Effector memory CD4-positive, alpha-beta T cell (primary cell): ENCODE measurements around the gene SEL1L3.
"Not testable (repeated sequence)": the region's sequence is repeated elsewhere in the genome, so short reads cannot be mapped to it uniquely, and the experiment has no call there.

ENCODE experiments used
- DNase-seq, 3 donors: peaks; one replicate each; pipeline ENCODE4 v3.0.0-alpha.2; 2020
- H3K27ac ChIP-seq: 2 replicates; pipeline ENCODE4 v1.7.0; 2013; ENCODE audit warnings: mild to moderate bottlenecking, low read length, moderate library complexity; ENCODE audit not compliant: insufficient read depth, poor library complexity, severe bottlenecking
- H3K27me3 ChIP-seq: replicated peaks from 2 replicates; pipeline ENCODE4 v1.7.0; 2013; ENCODE audit warnings: mild to moderate bottlenecking, low read length; ENCODE audit not compliant: insufficient read depth, control insufficient read depth, poor library complexity, severe bottlenecking
- H3K36me3 ChIP-seq: 2 replicates; pipeline ENCODE4 v1.7.0; 2013; ENCODE audit warnings: mild to moderate bottlenecking, low read length, moderate library complexity; ENCODE audit not compliant: control insufficient read depth, insufficient read depth
- H3K4me1 ChIP-seq: 2 replicates; pipeline ENCODE4 v1.7.0; 2013; ENCODE audit warnings: low read length, mild to moderate bottlenecking; ENCODE audit not compliant: control insufficient read depth, insufficient read depth, poor library complexity, severe bottlenecking
- H3K4me3 ChIP-seq: 2 replicates; pipeline ENCODE4 v1.7.0; 2013; ENCODE audit warnings: low read length, low read depth, mild to moderate bottlenecking; ENCODE audit not compliant: insufficient read depth, poor library complexity, severe bottlenecking
- H3K9me3 ChIP-seq: 2 replicates; pipeline ENCODE4 v1.7.0; 2013; ENCODE audit warnings: mild to moderate bottlenecking, low read length, moderate library complexity; ENCODE audit not compliant: control insufficient read depth

Gene SEL1L3

DNA sequence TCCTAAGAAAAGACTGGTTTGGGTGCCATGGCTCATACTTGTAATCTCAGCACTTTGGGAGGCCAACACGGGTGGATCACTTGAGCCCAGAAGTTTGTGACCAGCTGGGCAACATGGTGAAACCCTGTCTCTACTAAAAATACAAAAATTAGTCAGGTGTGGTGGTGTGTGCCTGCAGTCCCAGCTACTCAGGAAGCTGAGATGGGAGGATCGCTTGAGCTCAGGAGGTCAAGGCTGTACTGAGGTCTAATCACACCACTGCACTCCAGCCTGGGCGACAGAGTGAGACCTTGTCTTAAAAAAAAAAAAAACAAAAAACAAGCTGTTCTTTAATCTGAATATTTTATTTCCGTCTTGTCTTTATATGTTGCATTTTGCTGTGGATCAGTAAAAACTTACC, 3.6 kb upstream of the SEL1L3 start:
- H3K4me3 ChIP-seq, H3K9me3 ChIP-seq, H3K27me3 ChIP-seq, H3K36me3 ChIP-seq, H3K4me1 ChIP-seq, H3K27ac ChIP-seq, DNase-seq: not testable (repeated sequence)

DNA sequence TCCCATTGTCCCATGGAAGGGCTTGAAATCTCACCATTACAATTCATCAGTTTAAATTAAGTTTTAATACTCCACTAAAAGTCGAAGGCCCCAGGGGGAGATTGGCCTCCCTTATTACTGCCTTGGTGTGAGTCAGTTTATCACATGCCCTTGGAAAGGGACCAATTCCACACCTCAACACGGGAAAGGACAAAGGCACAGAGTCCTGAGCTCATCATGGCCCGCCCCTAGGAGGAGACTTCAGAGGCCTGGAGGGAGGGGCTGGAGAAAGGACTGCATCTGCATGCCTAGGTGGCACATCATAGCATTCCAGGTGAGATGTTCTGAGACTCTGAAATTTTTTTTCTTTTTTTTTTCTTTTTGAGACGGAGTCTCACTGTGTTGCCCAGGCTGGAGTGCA, 2.8 kb upstream of the SEL1L3 start:
- H3K4me1 ChIP-seq, result peaks cover 9% of the 10 kb centered on the region
- H3K27ac ChIP-seq, result no peak overlapping the region

DNA sequence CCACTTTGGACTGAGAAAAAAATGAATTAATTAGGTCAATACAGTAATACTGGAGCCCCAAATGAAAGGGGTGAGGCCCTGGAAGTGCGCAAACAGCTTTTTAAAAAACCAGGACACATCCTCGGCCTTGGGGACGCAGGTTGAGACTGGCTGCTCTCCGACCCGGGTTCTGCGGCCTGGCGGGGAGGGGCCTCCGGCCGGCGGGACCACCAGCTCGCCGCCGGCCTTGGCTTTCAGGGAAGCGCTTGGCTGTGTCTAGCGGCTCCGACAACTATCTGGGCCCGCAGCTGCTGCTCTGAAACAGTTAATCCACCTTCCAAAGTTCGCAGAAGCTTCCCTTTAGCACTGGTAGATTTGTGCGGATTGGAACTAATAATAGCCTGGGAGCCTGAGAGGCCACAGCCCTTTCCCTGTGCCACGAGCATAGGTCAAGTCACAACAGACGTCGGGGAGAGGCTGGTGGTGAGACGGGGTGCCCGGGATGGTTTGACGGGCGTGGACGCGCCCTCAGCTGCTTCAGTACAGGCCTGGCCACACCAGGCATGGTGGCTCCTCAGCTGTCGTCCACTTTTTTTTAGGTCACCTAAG, 1.1 kb upstream of the SEL1L3 start:
- Histone ChIP-seq H3K27ac (no peak overlapping the region), H3K4me3 (peak overlapping the region; percentile 71), H3K27me3 (no peaks in the 10 kb centered on the region), H3K4me1 (peaks cover 25% of the 10 kb centered on the region), H3K36me3 (no peaks in the 10 kb centered on the region), H3K9me3 (no peaks in the 10 kb centered on the region)
- no peak for DNase-seq

More for the DNA sequence above, 2.8 kb upstream of the SEL1L3 start:
- DNase-seq, result no peak
- H3K9me3 ChIP-seq, result no peaks in the 10 kb centered on the region
- no peaks in the 10 kb centered on the region for H3K36me3 ChIP-seq
- no peaks in the 10 kb centered on the region for H3K27me3 ChIP-seq
- H3K4me3 ChIP-seq, result no peak overlapping the region

DNA sequence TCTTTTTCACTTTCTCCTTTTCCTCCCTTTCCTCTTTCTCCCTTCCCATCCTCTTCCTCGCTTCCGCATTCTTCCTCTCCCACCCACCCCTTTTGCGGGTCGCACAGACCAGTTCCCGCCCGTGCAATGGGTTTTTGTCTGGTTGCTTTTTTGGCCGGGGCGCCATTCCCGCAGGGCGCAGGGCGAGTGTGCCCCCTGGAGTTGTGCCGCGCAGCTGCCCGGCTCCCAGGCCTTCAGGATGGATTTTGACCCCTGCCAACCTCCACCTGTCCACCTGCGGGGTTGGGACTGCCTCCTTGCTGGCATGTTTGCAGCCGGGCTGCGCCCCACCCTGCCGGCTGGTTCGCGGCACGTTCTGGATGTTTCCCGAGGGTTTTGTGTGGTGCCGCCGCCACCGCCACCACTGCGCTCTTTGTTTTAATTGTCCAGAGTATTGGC, 578 bp upstream of the SEL1L3 start:
- Histone ChIP-seq H3K36me3 (no peaks in the 10 kb centered on the region), H3K9me3 (no peaks in the 10 kb centered on the region), H3K4me1 (peaks cover 28% of the 10 kb centered on the region), H3K27me3 (no peaks in the 10 kb centered on the region), H3K4me3 (peak overlapping the region; percentile 71), H3K27ac (no peak overlapping the region)
- DNase-seq, result no peak

DNA sequence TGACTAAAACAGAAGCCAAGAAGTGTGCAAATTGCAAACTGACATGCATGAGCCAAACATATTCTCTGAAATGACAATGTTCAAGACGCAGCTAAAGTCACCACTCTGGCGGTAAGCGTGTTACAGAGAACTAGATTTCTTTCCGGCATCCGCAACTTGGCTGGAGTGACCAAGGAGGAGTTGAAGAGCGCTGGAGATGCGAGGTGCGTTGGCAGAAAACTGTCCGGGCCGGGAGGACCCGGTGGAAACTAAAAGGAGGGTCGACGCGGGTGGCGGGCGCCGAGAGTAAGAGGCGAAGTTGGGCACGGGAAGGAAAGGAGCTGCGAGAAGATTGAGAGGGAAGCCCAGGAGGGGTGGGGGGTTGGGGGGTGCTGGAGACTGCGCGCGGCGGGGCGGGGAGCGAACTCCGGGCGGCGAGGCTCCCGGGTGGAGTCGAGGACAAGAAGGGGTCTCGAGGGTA, 807 bp downstream of the SEL1L3 start:
- no peaks in the 10 kb centered on the region for H3K9me3 ChIP-seq
- H3K36me3 ChIP-seq, result no peaks in the 10 kb centered on the region
- H3K4me3 ChIP-seq, result peak overlapping the region; percentile 84
- no peak for DNase-seq
- peak overlapping the region; percentile 79 for H3K27ac ChIP-seq
- no peaks in the 10 kb centered on the region for H3K27me3 ChIP-seq
- H3K4me1 ChIP-seq, result peaks cover 31% of the 10 kb centered on the region

DNA sequence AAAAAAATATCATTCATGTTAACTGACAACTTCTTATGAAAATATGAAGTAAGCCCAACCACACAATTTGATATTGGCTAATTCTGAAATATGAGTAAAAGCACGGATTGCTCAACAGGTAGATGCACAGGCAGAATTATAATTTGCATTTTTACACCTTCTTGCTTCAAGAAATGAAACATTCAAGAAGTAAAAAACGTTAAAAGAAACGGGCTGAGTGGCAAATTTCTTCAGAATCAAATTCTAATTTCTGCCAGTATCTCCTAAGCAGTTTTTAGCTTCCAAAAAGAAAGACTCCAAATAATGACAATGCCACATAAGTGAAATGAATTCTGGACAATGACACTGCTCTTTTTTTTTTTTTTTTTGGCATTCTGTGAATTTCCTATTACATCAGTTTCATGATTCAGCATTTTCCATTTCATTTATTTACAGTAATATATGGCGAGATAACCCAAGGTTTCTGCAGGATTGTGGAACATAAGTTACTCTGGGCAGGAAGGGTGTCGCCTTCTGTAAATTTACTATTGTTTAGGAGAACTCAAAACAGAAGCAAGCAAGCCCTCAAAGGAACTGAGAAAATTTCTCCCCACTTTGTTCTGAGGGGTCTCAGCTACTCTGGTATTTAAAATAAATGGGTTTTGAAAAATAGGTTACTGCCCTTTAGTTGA, 1.4 kb downstream of the SEL1L3 start:
- peak overlapping the region; percentile 79 for H3K27ac ChIP-seq
- DNase-seq, result no peak
- peaks cover 33% of the 10 kb centered on the region for H3K4me1 ChIP-seq
- peak overlapping the region; percentile 84 for H3K4me3 ChIP-seq
- H3K27me3 ChIP-seq, result no peaks in the 10 kb centered on the region
- no peaks in the 10 kb centered on the region for H3K9me3 ChIP-seq
- H3K36me3 ChIP-seq, result no peaks in the 10 kb centered on the region

DNA sequence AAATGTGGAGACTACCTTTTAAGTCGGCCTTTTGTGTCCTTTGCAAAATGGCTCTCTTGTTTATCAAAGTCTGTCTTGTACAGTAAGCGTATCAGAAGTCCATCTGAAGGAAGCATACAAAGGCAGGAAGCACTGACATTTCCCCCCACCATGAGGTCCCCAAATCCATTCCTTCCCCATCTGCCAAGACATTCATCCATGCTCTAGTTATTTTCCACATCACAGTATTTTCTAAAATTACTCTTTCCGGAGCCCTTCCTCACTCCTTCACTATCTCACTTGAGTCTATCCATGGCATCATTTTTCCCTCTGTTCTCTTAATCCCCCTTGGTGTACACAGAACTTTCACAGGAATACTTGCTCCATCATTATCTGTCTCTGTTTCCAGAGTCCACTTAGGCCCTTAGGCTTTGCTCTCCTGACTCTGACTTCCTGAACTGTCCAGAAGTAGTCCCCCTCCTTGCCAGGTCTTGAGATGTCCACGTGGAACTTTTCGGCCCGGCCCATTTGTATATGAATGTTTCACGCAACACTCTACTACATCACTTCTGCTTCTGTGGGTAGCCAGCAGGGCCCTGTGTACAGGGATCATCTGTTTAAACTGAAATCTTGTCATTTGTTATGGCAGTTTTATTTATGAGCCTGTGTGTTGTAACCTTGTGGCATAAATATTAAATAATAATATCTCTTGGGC, 2.1 kb downstream of the SEL1L3 start:
- H3K36me3 ChIP-seq, result no peaks in the 10 kb centered on the region
- DNase-seq, result no peak
- no peaks in the 10 kb centered on the region for H3K27me3 ChIP-seq
- peaks cover 33% of the 10 kb centered on the region for H3K4me1 ChIP-seq
- H3K4me3 ChIP-seq, result no peak overlapping the region
- peak overlapping the region; percentile 79 for H3K27ac ChIP-seq
- H3K9me3 ChIP-seq, result no peaks in the 10 kb centered on the region

DNA sequence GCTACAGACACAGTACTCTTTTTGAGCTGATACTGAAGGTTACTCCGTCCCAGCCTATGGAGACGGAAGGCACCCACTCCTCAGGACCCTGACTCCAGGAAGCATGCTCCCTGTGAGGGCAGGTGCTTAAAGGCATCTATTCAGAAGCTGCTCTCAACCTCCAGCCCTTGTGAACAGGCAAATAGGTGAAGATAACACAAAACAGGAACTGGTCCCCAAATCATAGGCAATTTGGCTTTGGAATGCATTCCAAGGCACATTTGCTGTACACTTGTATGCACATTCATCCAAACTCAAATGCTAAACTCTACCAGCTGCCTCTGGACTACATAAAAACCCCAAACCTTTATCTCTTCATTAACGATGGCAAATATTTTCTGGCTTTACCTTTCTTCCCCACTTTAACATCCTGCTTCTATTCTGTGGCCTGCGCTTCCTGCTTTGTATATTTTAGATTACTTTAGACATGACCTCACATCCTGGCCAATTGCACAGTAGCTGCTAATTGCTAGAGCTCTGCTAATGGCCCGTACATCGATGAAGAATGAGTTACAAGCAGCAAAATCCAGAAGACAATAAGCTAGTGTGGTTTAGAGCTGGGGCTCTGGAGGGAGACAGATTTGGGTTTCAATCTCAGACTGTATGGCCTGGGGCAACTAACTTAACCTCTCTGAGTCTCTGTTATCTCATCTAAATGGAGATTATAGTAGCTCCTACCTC, 3.2 kb downstream of the SEL1L3 start:
- peak overlapping the region; percentile 79 for H3K27ac ChIP-seq
- H3K9me3 ChIP-seq, result no peaks in the 10 kb centered on the region
- peak in 2 of 3 donors; percentile 30 for DNase-seq
- no peaks in the 10 kb centered on the region for H3K36me3 ChIP-seq
- peaks cover 40% of the 10 kb centered on the region for H3K4me1 ChIP-seq
- peak overlapping the region; percentile 21 for H3K4me3 ChIP-seq
- no peaks in the 10 kb centered on the region for H3K27me3 ChIP-seq

DNA sequence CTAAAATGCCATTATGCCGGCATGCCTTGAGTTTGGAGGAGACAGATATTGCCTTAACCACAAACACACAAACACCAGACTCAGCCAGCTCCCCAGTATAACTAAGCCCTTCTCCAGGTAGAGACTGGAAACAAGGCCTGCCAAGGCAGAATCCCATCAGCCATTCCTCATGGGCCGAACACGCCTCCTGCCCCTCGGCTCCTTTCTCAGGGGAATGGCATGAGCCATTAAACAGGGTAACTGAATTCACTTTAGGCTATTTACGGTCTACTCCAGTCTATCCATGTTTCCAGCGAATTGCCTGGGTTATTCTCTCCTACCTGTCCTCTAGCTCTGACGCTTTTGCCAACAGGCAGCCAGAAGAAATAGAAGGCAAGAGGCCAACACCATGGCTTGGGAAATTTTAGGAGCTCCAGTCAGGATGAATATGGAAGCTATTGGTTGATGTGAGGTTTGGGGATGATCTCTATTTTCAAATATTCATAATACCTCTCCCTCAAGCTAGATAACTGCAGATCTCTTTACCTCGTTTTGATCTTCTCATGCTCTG, 4.9 kb downstream of the SEL1L3 start:
- Histone ChIP-seq H3K27me3 (no peaks in the 10 kb centered on the region), H3K36me3 (no peaks in the 10 kb centered on the region), H3K9me3 (no peaks in the 10 kb centered on the region), H3K27ac (no peak overlapping the region), H3K4me1 (peaks cover 46% of the 10 kb centered on the region), H3K4me3 (no peak overlapping the region)
- no peak for DNase-seq
